MM.1S (cell line): ENCODE data around the gene PRKAR1B.

Experiments
- EZH2 ChIP-seq: fragments of 300-600 bp; sonication (generic); optimal IDR thresholded peaks from 2 replicates; pipeline ENCODE3; 2017; ENCODE audit warnings: low read depth, mild to moderate bottlenecking, antibody characterized with exemption, low read length, mixed read lengths
- EZH2phosphoT487 ChIP-seq: fragments of 300-600 bp; sonication (generic); IDR thresholded peaks from 2 replicates; pipeline ENCODE4 v1.6.1; 2018; ENCODE audit warnings: antibody characterized with exemption, low read length
- TF ChIP-seq, protein P1 (sequence below): fragments of 300-600 bp; sonication (generic); IDR thresholded peaks from 2 replicates; pipeline ENCODE4 v1.5.1; 2016; ENCODE audit warnings: antibody characterized with exemption, low read length, mixed read lengths

DNA sequence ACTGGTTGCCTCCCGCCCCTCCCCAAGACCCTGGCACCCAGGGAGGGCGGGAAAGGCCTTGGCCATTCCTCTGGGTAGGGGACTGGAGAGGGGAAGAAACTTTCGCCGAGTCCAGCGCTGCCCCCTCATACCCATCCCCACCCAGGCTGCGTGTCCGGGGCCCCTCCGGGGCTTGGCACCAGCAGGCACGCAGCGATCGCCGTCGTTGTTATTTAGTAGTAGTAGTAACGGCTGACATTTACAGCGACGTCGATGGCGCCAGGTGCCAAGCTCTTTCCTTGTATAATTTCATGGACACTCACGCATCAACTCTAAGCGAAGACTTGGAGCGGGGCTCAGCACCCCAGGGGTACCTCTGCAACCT lies 204.1 kb downstream of the PRKAR1B start:
- TF ChIP-seq EZH2 = no peak
- TF ChIP-seq, protein P1, sequence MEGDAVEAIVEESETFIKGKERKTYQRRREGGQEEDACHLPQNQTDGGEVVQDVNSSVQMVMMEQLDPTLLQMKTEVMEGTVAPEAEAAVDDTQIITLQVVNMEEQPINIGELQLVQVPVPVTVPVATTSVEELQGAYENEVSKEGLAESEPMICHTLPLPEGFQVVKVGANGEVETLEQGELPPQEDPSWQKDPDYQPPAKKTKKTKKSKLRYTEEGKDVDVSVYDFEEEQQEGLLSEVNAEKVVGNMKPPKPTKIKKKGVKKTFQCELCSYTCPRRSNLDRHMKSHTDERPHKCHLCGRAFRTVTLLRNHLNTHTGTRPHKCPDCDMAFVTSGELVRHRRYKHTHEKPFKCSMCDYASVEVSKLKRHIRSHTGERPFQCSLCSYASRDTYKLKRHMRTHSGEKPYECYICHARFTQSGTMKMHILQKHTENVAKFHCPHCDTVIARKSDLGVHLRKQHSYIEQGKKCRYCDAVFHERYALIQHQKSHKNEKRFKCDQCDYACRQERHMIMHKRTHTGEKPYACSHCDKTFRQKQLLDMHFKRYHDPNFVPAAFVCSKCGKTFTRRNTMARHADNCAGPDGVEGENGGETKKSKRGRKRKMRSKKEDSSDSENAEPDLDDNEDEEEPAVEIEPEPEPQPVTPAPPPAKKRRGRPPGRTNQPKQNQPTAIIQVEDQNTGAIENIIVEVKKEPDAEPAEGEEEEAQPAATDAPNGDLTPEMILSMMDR = no peak
- TF ChIP-seq EZH2phosphoT487 = no peak
